GM12891 (cell line): ENCODE measurements around the gene PRR18.

ENCODE experiments used
- PAX5 ChIP-seq: IDR thresholded peaks from 2 replicates; pipeline ENCODE4 v1.6.1; 2011; ENCODE audit warnings: low read length, moderate library complexity, mild to moderate bottlenecking; ENCODE audit not compliant: insufficient read depth, severe bottlenecking
- POLR2A ChIP-seq: IDR thresholded peaks from 2 replicates; pipeline ENCODE4 v1.6.1; 2011; ENCODE audit warnings: low read depth, low read length, control low read depth
- SPI1 ChIP-seq: IDR thresholded peaks from 2 replicates; pipeline ENCODE4 v1.6.1; 2011; ENCODE audit warnings: low read depth, low read length, control low read depth
- TAF1 ChIP-seq: IDR thresholded peaks from 2 replicates; pipeline ENCODE4 v1.6.1; 2011; ENCODE audit warnings: low read depth, low read length, control low read depth

- TF ChIP-seq TAF1 (no peak), SPI1 (no peak), PAX5 (no peak), POLR2A (no peak)
These were observed 1.8 kb upstream of the PRR18 start for GRCh38 chr6:166309977-166310376.
